Daoy (cell line): ENCODE measurements around the gene VAV2. TPM values are rescaled to one million over a fixed set of nuclear protein-coding genes. Genes with fewer than 3 reads are reported as not detected.
A peak's percentile ranks its signal among the peaks of the same experiment; 100 is the strongest.

Source experiments
- DNase-seq: peaks from one replicate; pipeline ENCODE4 v3.0.0-alpha.2; 2015; ENCODE audit warnings: low read depth
- total RNA-seq: library from RNA; depleted of rRNA; stranded (reverse); fragments of >200 nt; shearing (Covaris generic); gene quantifications from 2 replicates; pipeline ENCODE4 v1.2.3, GENCODE V29; 2014

The VAV2 gene
- total RNA-seq, 1 experiment from 2014 or later: 11.3 TPM

DNA sequence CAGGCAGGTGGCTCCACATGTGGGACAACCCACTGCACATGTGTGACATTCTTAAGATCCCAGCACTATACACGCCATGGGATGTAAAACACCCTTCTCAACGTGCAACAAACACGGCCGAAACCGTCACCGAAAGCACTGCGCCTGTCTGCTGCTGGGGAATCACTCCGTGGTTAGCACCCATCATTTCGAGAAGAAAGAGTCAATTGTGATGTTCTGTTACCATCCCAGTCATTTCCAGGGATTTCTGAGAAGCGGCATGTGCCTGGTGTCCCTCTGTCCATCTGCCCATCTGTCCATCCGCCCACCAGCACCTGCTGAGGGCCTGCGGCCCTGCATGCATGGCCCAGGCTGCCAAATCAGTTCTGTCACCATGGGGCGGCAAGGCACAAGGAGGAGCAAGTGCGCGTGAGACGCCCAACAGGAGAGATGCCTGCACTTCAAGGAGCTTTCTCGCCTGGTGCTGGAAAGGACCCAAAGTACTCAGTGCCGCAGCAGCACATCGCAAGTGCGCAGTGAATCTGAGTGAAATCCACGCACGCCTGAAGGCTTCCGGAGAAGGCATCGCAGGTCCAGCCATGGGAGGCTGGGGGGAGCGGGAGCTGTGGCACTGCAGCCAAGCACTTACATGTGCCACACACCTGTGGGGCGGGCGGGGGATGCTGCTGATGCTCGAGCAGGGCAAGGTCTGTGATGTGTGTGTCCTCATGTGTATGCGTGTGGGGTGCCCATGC is 38.0 kb downstream of the VAV2 start:
- no peak for DNase-seq

DNA sequence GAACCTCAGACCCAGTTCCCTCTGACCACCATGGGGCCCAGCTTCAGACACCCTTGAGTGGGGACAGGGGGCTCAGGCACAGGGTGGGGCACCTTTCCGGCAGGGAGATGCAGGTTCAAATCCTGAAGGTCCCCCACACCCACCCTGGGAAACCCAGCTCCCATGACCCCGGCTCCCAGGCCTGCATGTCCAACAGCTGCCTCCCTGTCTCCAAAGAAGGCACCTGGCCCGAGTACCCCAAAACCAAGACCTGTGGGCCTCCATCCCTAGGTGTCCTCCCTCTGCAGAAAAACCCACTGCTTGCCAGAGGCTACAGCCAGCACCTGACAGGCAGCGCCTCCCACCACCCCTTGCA is 38.5 kb downstream of the VAV2 start:
- no peak for DNase-seq

DNA sequence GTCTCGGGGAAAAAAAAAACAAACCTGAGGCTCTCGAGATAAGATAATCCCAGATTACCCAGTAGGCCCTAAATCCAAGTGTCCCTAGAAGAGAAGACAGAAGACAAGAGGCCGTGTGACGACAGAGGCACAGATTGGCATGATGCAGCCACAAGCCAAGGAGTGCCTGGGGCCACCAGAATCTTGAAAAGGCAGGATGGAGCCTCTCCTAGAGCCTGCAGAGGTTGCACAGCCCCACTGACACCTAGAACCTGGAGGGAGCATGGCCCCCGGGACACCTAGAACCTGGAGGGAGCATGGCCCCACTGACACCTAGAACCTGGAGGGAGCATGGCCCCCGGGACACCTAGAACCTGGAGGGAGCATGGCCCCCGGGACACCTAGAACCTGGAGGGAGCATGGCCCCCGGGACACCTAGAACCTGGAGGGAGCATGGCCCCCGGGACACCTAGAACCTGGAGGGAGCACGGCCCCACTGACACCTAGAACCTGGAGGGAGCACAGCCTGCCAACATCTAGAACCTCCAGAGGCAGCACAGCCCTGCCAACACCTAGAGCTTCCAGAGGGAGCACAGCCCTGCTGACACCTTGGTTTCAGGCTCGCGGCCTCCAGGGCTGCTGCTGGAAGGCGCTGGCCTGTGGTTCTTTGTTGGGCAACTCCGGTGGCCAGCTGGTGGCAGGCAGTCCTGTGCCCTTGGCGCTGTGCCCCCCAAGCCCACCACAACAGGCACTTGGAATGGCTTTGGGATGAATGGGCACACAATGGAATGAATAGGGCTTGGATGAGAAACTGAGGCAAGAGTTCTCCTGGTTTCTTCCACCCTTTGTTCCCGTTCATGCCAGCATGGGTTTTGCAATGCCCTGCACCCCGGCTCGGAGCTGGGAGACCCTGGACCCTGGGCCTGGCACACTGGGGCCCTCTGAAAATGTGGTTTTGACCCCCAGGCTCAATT is 39.2 kb downstream of the VAV2 start:
- no peak for DNase-seq

DNA sequence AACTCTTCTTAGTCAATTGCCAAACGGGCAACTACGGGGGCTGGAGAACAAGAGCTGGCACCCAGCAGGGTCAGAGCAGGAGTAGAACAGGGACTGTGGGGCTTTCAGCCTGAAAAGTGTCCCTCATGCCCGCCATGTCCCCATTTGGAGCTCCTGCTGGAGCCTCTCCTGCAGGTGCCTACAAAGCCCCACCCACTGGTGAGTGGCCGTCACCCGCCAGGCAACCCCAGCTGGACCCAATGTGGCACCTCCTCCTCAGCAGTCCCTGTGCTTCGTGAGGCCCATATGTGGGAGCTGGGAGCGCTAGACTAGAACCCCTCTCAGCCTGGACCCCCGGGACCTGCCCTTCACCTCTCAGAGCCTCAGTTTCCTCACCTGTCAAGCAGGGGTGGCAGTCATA is 40.9 kb downstream of the VAV2 start:
- DNase-seq: no peak

DNA sequence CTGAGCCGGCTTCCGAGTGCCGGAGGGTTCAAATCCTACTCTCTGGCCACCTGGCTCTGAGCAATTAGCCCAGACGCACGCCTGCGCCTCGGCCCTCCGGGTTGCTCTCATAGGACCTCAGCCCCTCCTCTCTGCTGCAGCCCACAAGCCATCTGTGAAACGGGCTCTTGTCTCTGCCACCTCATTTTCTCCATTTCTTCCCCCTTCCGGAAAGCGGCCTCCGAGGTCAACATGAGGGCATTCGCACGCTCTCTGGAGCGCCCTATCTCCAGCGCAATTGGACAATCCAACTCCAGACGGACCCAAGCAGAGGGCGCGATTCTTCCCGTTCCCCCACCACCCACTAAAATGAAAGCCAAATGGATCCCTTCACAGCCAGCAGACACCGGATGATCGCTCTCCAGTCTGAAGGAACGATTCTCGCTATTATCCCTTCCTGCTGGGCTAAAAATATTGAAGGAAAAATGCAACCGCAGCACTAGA is 41.5 kb downstream of the VAV2 start:
- DNase-seq: no peak

DNA sequence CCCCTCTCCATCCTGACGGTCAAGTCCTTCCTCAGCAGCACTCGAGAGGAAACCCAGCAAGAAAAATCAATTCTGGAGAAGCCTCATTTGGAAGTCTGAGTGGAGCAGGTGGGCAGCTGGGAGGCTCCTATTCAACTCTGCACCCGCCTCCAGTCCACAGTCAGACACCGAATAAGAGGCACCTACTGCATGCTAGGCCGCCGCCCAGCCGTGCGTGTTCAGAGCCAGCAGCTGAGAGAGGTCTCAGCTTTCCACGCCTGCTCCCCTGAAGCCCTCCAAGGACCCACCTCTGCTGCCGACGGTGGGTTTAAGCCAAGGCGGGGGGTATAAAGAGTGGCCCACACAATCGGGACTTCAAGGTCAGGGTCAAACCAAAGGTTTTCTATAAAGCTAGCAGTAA is 41.9 kb downstream of the VAV2 start:
- no peak for DNase-seq

DNA sequence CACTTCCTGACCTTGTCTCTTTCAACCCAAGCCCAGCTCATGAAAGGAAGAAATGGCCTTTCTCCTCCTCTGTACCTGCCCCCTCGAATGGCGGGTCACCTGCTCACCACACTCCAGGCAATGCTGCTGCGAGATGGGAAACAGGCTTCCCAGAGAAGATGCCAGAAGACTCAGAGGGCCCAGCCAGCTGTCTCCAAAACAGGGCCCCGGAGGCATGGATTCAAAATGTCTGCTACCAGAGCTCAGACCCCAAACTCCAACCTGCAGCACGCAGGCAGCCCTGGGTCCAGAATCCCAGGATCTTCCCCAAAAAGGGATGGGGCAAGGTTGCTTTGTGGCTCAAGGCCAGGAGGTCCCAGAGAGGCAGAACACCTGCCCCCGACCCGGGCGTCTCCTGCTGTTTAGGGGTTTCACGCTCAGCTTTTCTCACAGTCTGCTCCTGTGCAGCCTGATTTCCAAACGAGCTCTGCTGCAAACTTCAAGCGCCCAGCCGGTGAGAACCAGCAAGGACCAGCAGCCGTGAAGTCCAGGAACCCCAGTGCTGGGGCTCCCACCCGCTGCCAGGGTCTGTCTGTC is 42.5 kb downstream of the VAV2 start:
- DNase-seq: no peak

DNA sequence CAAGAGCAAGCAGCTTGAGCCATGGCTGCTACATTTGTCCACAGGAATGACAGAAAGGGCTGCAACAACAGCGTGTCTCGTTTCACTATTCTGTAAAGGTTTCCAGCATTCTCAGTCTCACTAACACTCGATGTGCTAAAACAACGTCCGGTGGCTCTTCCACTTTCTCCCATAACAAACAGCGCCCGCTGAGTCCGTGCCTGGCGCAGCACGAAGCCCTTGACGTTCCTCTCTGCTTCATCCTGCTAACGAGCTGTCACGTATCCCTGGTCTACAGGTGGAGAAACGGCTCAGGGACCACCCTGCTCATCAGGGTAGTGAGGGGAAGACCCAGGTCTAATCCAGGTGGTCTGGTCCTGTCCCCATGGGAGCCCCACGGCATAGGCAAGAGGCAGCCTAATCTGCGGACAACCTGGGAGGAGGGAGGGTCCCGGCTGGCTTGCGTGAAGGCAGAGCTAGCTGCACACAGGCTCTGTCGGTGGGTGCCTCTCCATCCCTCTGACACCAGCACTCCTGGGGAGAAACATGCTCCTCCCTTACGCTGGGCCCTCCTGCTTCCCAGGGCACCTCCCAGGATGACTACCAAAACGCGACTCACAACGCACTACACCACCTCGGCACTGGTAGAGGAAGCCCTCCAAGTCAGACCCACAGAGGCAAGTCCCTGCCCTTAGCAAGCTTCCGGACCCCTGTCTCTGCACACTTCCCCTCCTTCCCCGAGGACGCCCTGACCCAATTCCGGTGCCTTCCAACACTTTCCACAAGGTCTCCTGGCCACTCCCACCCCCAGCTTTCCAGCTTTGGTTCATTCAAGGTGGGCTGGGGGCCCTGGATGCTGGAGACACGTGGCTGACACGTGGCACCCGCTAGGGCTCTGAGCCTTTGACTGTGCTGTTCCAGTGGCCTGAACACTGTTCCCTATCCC is 43.3 kb downstream of the VAV2 start:
- DNase-seq: no peak

DNA sequence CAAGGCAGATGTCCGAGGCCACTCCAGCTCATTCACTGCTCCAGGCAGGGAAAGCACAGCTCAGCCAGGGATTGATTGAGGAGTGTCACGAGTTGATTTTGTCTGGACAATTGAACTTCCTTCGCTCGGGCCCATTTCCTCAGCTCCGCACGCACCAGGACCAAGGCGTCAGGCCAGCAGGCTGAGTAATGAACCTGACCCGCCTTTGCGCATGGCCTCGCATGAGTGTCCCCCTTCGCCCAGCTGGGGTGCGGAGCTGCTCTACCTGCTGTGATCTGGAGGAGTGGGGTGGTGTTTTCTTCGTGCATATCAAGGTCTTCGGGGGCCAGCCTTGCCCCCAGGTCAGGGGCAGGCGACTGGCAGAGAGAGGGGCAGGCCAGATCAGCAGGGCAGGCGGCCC is 44.0 kb downstream of the VAV2 start:
- no peak for DNase-seq

DNA sequence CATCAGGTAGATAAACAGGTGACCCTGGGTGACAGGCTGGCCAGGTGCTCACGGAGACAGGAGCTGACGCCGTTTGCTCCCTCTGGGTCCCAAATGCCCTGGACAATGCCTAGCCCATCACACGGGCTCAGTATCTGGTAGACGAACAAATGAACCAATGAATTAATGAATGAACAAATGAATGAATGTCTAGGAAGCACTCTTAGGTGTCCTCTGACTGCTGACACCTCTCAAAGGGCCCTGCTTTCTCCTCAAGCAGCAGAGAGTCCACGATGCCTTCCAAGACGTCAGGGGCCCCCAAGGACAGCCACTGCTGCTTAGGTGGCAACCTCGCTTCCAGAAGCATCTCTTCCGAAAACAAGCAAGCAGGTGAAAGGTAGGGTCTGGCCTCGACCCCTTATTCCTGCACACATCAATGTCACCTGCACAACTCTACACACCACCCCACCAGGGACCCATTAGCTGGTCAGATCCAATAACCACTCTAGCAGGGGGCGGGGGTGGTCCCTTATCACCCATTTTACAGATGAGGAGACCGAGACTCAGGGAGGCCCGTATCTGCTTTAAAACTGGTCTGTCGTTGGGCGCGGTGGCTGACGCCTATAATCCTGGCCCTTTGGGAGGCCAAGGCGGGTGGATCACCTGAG is 45.2 kb downstream of the VAV2 start:
- DNase-seq: no peak

DNA sequence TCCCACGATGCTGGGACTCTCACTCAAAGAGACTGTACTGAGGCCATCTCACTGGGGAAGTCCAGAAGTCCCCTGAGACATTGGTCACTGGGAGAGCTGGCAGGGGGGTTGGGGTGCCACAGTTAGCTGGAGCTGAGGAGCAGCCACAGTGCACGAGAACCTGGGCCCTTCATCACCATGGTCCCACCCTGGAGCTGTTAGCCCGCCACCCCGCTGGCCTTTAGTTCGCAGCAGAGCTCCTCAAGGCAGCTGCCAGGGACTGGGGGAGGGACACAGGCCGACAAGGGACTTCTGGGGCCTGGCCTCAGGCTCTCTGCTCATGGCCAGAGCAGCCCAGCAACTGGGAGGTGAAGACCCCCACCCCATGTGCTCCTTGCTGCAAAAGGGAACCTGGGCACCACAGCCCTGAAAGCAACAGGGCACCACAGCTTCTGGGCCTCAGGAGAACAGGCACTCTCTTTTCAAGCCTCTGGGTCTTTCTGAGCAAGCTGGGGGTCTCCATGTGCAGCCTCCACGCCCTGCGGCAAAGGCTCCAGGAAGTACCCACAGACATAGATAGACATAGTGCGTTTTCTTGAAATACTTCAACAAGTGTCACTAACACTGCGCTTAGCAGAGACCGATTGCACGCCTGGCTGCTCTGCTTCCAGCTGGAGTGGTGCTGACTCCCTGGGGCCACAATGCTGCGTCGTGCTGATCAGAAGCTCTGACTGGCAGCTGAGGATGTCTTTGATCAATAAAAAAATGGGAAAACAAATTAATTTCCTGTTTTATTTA is 46.0 kb downstream of the VAV2 start:
- DNase-seq: no peak

DNA sequence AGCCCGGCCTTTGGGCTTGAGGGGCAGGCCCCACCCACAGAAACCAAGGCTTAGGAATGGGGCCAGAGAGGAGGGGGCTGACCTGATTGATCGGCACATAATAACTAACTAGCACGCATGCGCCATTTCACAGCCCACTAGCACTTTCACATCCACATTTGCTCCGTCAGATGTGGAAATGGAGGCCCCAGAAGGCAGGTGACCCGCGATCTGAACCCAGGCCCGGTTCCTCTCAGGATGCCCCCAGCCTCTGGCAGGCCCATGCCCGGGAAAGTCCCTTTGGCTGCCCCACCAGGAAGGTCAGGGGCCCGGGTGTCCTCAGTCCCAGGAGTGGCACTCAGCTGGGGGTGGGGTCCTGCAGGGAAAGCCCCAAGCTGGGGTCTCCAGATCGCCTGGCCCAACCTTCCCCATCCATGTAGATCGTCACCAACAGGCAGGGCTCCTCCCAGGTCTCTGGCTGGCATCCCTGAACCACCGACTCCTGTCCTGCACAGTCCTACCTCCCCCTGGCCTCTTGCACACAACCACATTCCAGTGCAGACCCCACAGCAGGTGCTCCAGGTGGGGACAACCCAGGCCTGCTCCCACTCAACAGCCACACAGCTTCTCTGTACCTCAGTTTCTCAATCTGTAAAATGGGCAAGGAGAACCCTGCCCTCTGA is 46.7 kb downstream of the VAV2 start:
- no peak for DNase-seq

DNA sequence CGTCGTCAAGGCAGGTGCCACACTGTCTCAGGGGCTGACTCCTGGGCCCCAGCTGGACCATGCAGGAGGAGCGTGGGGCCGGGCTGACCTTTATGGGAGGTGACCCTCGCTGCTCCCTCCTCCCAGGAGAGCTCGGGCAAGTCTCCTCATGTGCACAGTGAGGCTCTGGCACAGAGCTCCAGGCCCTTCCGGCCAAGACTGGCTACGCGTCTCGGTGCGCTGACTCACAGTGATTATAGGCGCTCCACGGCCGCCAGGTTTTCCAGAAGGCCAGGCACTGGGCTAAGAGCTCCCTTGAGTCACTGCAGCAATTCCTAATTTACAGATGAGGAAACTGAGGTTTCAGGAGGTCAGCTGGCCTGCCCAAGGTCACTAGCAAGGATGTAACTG is 47.4 kb downstream of the VAV2 start:
- DNase-seq: peak; percentile 94

DNA sequence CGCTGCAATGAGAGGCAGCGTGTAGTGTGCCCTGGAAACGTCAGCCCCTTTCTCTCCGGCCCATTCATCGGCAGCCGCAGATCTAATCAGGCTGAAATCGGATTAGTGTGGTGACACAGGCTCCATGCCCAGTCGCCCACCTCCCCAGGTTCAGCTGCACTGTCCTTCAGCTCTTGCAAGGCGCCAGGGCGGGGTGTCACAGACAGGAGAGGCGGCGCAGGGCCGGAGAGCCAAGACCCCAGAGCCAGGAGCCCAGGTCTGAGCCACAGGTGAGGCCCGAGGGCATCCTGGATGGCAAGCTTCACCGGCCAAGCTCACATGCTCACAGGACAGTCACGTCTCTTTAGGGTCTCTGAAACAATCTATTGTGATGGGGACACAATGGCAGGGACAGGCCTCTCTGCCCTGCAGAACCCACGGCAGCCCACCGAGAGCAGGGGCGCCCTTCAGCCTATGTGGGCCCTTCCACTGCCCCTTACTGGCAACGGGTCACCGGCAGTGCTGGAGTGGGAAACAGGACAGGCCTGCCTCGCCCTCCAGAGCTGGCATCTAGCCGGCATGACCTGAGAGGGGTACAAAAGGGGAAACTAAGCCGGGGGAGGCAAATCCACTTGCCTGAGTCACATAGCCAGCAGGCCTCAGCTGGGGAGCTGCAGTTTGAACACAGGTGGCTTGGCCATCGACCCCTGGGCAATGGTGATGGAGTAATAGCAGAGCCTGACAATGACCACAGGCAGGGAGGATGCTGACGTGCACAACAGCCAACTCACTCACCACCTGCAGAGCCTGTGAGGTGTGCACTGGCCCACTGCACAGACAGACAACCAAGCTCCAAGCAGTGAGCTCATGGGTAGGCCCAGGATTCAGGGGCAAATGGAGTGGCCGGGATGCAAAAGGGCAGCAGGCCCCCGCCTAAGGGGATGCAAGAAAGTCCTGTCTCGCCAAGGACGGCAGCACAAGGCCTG is 48.1 kb downstream of the VAV2 start:
- DNase-seq: peak; percentile 69

DNA sequence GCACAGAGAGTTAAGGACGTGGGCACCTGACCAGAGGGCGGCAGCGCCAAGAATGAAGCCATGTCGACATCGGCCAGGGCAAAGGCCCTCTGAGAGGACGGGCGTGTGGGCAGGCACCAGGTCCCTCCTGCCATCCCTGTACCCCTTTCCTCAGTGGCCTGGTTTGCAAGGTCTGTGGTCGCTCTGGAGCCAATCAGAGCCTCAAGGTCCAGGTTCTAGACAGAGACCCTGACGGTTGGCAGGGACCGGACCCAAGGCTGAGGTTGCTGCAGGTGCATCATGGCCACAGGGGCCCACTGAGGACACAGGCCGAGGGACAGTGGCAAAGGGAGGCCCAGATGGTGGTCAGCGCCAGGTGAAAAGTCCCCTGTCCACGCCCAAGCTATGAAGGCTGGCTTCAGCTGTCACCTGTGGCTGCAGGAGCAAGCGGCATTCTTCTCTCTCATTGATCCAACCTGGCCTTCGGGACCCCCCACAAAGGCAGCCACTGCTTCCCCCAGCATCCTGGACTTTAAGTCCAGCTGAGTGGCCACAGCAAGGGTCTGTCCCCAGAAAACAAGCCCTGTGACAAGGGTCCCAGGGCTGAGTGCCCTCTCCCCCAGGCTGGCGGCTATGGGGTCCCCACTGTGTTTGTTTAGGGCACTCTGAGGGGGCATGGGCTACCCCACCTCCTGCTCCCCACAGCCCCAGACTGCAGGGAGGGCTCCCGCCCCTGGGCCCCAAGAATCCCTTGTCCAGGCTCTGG is 48.9 kb downstream of the VAV2 start:
- no peak for DNase-seq

DNA sequence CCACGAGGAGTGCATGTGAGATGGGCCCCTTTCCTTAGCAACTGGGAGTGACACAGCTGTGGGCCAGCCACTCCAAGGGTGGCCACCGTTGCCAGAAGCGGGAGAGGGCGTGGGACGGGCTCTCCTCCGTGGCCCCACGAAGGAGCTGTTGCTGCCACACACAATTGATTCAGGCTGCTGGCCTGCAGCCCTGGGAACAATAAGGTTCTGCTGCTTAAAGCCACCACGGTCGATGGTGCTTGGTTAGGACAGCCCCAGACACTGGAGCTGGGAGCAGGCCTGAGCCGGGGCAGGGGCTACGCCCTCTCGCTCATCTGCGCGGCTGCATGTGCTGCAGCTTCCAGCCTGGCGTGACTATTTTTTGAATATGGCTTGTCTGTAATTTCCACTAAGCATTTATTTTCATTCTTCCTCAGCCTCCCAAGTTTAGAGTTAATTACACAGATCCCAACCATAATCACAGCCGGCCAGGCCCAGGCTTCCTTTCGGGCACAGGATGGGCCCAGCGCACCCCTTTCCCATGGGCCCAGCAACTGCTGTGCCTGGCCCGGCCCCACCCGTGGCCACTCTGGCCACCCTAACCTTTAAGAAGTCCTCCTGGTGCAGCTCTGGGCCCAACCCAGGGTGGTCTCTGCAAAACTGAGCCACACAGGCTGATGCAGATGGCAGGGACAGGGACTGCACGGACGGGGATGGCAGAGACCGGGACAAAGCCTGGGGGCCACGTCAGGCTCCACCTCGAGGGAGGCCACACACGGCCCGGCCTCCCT is 49.7 kb downstream of the VAV2 start:
- no peak for DNase-seq

DNA sequence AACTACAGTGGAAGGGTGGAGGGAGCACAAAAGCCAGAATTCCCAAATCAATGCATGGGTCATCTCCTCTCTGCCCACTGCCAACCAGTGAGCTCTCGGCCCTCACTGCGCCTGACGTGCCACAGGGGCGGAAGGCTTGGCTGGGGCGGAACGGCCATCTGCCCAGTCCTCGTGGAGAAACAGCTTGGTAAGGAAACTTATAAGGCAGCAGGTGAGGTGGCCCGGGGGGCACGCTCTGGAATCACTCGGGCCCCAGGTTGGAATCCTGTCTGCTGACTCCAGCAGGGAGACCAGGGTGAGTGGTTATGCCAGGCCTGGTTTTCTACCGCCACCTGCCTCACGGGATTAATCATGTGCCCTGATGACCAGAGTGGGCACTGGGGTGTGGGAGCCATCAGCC is 52.3 kb downstream of the VAV2 start:
- no peak for DNase-seq
